Measurements from ENCODE around the gene LRRC55.

- no peak for TF ChIP-seq CTCF (IDR thresholded peaks at IDR 0.05)
- no peak for TF ChIP-seq POLR2A (IDR thresholded peaks at IDR 0.05)
Measured at GRCh38 chr11:57200917-57201316, 19.2 kb downstream of the LRRC55 start.
